CD4-positive, CD25-positive, alpha-beta regulatory T cell (primary cell): ENCODE results near the gene CTNNA2. TPM values are rescaled to one million over a fixed set of nuclear protein-coding genes. Genes with fewer than 3 reads are reported as not detected.

Experiments
- ATAC-seq, 2 donors: fragments of 150-1000 bp; cut with Tn5 transposase; one replicate each; pipeline ENCODE4 v1.10.0; 2021; ENCODE audit warnings: low read depth in 2 of 2, moderate number of reproducible peaks in 2 of 2, moderate library complexity in 1 of 2
- DNase-seq, 3 donors: peaks; one replicate each; pipeline versions ENCODE4 v3.0.0 to v3.0.0-alpha.2; 2012 to 2022; ENCODE audit warnings: mixed read lengths in 1 of 3
- H3K27ac ChIP-seq: one replicate; pipeline ENCODE4 v1.7.0; 2013; ENCODE audit warnings: mild to moderate bottlenecking, low read length; ENCODE audit not compliant: insufficient read depth, poor library complexity, severe bottlenecking
- H3K27me3 ChIP-seq: one replicate; pipeline ENCODE4 v1.7.0; 2013; ENCODE audit warnings: low read length; ENCODE audit not compliant: control insufficient read depth, insufficient read depth
- H3K36me3 ChIP-seq: one replicate; pipeline ENCODE4 v1.7.0; 2013; ENCODE audit warnings: mild to moderate bottlenecking, low read length, moderate library complexity; ENCODE audit not compliant: control insufficient read depth, insufficient read depth
- H3K4me1 ChIP-seq: 2 replicates; pipeline ENCODE4 v1.7.0; 2013; ENCODE audit warnings: mild to moderate bottlenecking, low read length; ENCODE audit not compliant: insufficient read depth, control insufficient read depth, poor library complexity, severe bottlenecking
- H3K4me3 ChIP-seq: one replicate; pipeline ENCODE4 v1.7.0; 2013; ENCODE audit warnings: low read depth, mild to moderate bottlenecking, low read length, moderate library complexity
- H3K9me3 ChIP-seq, 2 experiments: 1 replicate in 1 of 2; 2 replicates in 1 of 2; pipeline ENCODE4 v1.7.0; 2013; ENCODE audit warnings: low read length in 2 of 2, mild to moderate bottlenecking in 1 of 2, moderate library complexity in 1 of 2; ENCODE audit not compliant: control insufficient read depth in 2 of 2
- H3K27ac Mint-ChIP-seq, 3 donors: one replicate each; pipeline ENCODE4 v1.8.0; 2020 to 2022; ENCODE audit warnings: mild to moderate bottlenecking in 3 of 3, mixed read lengths in 3 of 3, moderate library complexity in 2 of 3
- H3K27me3 Mint-ChIP-seq: one replicate; pipeline ENCODE4 v1.8.0; 2022; ENCODE audit warnings: mild to moderate bottlenecking, mixed read lengths
- H3K36me3 Mint-ChIP-seq: one replicate; pipeline ENCODE4 v1.8.0; 2020; ENCODE audit warnings: mixed read lengths
- H3K4me1 Mint-ChIP-seq, 4 donors: one replicate each; pipeline ENCODE4 v1.8.0; 2020 to 2022; ENCODE audit warnings: mixed read lengths in 4 of 4, mild to moderate bottlenecking in 1 of 4
- H3K4me3 Mint-ChIP-seq, 4 donors: one replicate each; pipeline ENCODE4 v1.8.0; 2020 to 2022; ENCODE audit warnings: mild to moderate bottlenecking in 4 of 4, mixed read lengths in 4 of 4, moderate library complexity in 3 of 4
- H3K9me3 Mint-ChIP-seq, 7 donors: one replicate each; pipeline ENCODE4 v1.8.0; 2020 to 2022; ENCODE audit warnings: mixed read lengths in 7 of 7, mild to moderate bottlenecking in 3 of 7, moderate library complexity in 2 of 7
- polyA plus RNA-seq, 4 donors: library from polyadenylated mRNA; unstranded; fragments of 300-500 nt; fragmentation: Illumina TruSeq; gene quantifications; one replicate each; pipeline ENCODE4 v1.2.3, GENCODE V29; 2021
- total RNA-seq: library from RNA; stranded (reverse); gene quantifications from one replicate; pipeline ENCODE4 v1.2.3, GENCODE V29; 2022

CTNNA2 gene
- total and polyA plus RNA-seq, 5 donors from 2014 or later: not detected

DNA sequence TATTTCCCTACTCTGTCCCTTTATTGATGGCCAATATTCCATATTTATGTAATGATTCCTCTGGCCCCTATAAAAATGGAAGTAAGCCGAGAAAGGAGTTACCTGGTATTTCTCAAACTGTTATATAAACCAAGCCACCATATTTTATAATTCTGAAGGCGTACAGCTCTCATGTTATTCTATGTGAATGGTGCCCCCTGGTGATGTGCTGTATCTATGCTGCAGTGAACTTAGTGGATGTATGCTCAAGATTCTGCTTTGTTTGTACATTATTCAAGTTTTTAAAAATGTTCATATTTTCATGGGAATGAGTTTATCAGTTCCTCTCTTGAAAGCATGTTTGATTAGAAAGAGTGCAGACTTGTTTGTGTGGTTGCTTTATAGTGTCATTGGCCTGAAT, 986.2 kb downstream of the CTNNA2 start:
- Histone ChIP-seq H3K36me3 (no peaks in the 10 kb centered on the region), H3K27ac (no peak overlapping the region), H3K9me3 (no peaks in the 10 kb centered on the region), H3K27me3 (no peaks in the 10 kb centered on the region), H3K4me3 (no peak overlapping the region), H3K4me1 (no peaks in the 10 kb centered on the region)
- Mint-ChIP-seq H3K4me1 (no peaks in the 10 kb centered on the region), H3K4me3 (no peak overlapping the region), H3K9me3 (peaks cover 0 to 19% (median 7%) of the 10 kb centered on the region in 7 donors), H3K27me3 (no peaks in the 10 kb centered on the region), H3K27ac (no peak overlapping the region), H3K36me3 (no peaks in the 10 kb centered on the region)
- DNase-seq (no peak), ATAC-seq (no peak)

DNA sequence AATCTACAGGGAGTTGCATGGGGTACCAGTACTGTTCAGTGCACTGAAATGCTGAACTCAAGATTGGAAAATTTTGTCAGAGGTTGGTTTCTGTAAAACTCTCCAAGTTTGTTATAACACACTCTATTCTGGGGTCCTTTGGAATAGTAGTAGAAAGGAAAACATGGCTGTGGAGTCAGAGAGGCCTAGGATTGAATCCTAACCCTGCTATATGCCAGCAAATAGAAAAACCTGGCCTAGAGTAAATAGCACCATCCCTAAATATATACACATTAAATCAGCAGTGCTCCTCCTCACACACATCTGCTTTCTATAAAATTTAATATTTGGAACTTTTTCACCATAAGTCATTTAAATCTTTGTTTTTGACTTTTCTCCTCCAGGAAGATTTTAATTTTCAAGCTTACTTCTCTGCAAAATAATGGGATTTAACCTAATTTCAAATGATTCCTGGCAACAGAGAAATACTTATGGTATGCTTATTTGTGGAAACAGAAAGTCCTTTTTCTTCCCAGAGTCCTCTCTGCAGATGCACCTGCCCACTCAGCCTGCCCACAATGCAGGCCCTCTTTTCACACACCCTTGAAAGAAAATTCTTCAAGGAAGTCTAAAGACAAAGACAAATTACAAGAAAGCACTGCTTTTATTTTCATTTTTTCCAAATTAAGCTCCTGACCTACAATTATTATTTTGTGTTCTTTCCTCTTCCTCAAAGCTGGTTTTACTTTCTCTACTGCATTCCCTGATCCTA, 989.2 kb downstream of the CTNNA2 start:
- H3K27me3 Mint-ChIP-seq: no peaks in the 10 kb centered on the region
- H3K36me3 ChIP-seq: no peaks in the 10 kb centered on the region
- no peak overlapping the region for H3K27ac Mint-ChIP-seq
- DNase-seq (no peak), ATAC-seq (no peak)
- H3K27ac ChIP-seq: no peak overlapping the region
- H3K36me3 Mint-ChIP-seq: no peaks in the 10 kb centered on the region
- peaks cover 0 to 19% (median 4%) of the 10 kb centered on the region in 7 donors for H3K9me3 Mint-ChIP-seq
- no peaks in the 10 kb centered on the region for H3K27me3 ChIP-seq
- no peaks in the 10 kb centered on the region for H3K4me1 ChIP-seq
- H3K9me3 ChIP-seq: peaks cover 0 to 3% of the 10 kb centered on the region in 2 experiments
- no peak overlapping the region for H3K4me3 Mint-ChIP-seq
- H3K4me1 Mint-ChIP-seq: no peaks in the 10 kb centered on the region
- H3K4me3 ChIP-seq: no peak overlapping the region

DNA sequence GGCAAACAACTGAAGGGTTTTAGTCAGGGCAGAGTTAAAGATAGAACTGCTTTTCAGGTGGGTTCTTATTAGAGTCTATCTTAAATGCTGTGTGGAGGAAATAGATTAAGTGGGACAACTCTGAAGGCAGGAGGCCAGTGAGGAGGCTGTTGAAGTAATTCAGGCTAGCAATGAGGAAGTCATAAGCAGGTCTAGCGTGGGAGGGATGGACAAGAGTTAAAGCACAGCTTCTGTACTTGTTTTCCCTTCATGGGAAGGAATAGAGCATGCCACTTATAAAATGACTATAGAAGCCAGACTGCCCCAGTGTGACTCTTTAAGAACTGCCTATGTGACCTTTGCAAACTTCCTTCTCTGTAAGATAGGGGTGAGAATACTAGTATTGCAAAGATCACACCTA, 993.7 kb downstream of the CTNNA2 start:
- ATAC-seq (no peak), DNase-seq (no peak)
- Histone ChIP-seq H3K9me3 (peaks cover 0 to 3% of the 10 kb centered on the region in 2 experiments), H3K27ac (no peak overlapping the region), H3K4me1 (no peaks in the 10 kb centered on the region), H3K27me3 (no peaks in the 10 kb centered on the region), H3K36me3 (no peaks in the 10 kb centered on the region), H3K4me3 (no peak overlapping the region)
- peaks cover 0 to 16% (median 4%) of the 10 kb centered on the region in 7 donors for H3K9me3 Mint-ChIP-seq
- H3K4me1 Mint-ChIP-seq: no peaks in the 10 kb centered on the region
- no peak overlapping the region for H3K27ac Mint-ChIP-seq
- H3K4me3 Mint-ChIP-seq: no peak overlapping the region
- H3K36me3 Mint-ChIP-seq: no peaks in the 10 kb centered on the region
- no peaks in the 10 kb centered on the region for H3K27me3 Mint-ChIP-seq

DNA sequence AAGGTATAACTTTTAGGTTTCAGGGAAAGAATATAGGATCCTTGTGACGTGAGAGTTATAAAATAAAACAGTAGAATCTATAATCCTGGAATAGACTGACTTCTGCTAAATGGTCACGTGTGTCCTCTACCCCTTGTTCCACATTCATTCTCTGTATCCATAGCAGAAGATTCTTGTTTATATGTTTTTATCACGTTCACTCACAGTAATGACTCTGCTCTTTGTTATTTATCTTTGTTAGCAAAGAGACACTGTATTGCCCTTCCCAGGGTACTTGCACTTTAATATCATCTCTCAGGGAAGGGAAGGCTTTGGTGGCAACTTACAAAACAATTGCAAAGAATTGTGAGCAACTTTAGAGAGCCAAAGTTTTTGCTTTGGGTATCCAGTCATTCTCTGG, 997.9 kb downstream of the CTNNA2 start:
- Mint-ChIP-seq H3K4me3 (no peak overlapping the region), H3K9me3 (peaks cover 0 to 10% (median 8%) of the 10 kb centered on the region in 7 donors), H3K27ac (no peak overlapping the region), H3K27me3 (no peaks in the 10 kb centered on the region), H3K4me1 (no peaks in the 10 kb centered on the region), H3K36me3 (no peaks in the 10 kb centered on the region)
- no peak for ATAC-seq
- Histone ChIP-seq H3K27ac (no peak overlapping the region), H3K36me3 (no peaks in the 10 kb centered on the region), H3K4me3 (no peak overlapping the region), H3K27me3 (no peaks in the 10 kb centered on the region), H3K9me3 (no peaks in the 10 kb centered on the region), H3K4me1 (no peaks in the 10 kb centered on the region)
- DNase-seq: no peak

DNA sequence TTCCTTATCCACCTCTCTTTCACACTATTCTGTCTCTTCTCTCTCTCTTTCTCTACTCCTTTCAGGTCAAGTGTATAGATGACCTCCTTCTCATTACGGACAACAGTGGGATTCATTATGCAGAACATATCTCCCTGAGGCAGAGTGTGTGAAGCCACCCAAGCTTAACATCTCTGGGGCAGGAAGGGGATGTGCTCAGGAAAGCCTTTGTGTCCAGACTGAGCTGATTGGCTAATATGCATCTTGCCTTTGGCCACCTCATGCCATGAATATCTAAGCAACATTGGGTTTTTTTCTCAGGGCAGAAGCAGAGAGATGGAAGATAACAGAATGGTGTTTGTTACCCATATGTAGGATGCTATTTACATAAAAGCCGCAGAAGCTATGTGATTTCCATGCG, 1003.1 kb downstream of the CTNNA2 start:
- Histone ChIP-seq H3K9me3 (peaks cover 0 to 3% of the 10 kb centered on the region in 2 experiments), H3K27me3 (no peaks in the 10 kb centered on the region), H3K4me1 (no peaks in the 10 kb centered on the region), H3K27ac (no peak overlapping the region), H3K4me3 (no peak overlapping the region), H3K36me3 (no peaks in the 10 kb centered on the region)
- Mint-ChIP-seq H3K36me3 (no peaks in the 10 kb centered on the region), H3K27me3 (no peaks in the 10 kb centered on the region), H3K4me3 (no peak overlapping the region), H3K27ac (no peak overlapping the region), H3K9me3 (peaks cover 3 to 16% (median 6%) of the 10 kb centered on the region in 7 donors), H3K4me1 (no peaks in the 10 kb centered on the region)
- ATAC-seq (no peak), DNase-seq (no peak)

DNA sequence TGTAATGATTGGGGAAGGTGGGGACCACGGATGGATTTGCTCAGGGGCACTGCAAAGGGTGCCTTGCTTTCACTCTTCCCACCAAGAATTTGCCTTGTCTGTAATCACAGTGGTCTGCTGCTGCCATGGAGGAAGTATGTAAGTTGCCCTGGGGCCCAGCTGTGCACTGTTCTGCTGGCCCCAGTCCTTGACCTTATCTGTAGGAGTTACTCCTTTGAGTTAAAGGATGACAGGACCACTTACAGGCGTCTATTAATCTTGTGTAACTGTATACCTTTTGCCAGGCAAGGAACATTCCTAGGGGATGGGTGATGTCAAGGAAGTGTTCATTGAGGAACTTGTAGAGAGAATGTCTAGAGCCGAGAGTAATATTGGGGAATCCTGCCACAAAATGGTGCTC, 1004.5 kb downstream of the CTNNA2 start:
- Mint-ChIP-seq H3K36me3 (no peaks in the 10 kb centered on the region), H3K27me3 (no peaks in the 10 kb centered on the region), H3K9me3 (peaks cover 3 to 16% (median 5%) of the 10 kb centered on the region in 7 donors), H3K27ac (no peak overlapping the region), H3K4me3 (no peak overlapping the region), H3K4me1 (no peaks in the 10 kb centered on the region)
- DNase-seq (no peak), ATAC-seq (no peak)
- Histone ChIP-seq H3K36me3 (no peaks in the 10 kb centered on the region), H3K9me3 (peaks cover 0 to 3% of the 10 kb centered on the region in 2 experiments), H3K4me1 (no peaks in the 10 kb centered on the region), H3K27ac (no peak overlapping the region), H3K4me3 (no peak overlapping the region), H3K27me3 (no peaks in the 10 kb centered on the region)

DNA sequence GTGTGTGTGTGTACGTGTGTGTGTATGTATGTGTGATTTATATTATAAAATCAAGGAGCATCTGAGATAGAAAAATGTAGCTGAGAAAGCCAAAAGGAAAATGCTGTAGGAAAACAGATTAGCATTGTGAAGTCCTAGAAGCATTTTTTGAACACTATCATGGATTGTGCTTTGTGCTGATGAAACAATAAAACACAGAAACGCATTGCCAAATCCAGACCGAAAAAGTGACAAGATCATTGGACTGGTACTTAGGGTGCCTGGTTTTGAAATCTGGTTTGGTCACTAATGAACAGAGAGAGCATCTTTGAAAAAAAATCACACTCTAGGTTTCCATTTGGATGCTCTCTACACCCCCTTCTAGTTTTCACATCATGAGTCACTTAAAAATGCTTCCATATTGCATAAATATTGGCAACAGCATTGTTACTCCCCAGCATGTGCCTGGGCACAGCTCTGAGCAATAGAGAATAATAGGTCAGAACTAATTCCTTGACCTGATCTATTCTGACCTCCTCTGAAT, 1006.3 kb downstream of the CTNNA2 start:
- ATAC-seq (no peak), DNase-seq (no peak)
- Histone ChIP-seq H3K9me3 (peaks cover 0 to 3% of the 10 kb centered on the region in 2 experiments), H3K4me1 (no peaks in the 10 kb centered on the region), H3K27me3 (no peaks in the 10 kb centered on the region), H3K4me3 (no peak overlapping the region), H3K36me3 (no peaks in the 10 kb centered on the region), H3K27ac (no peak overlapping the region)
- H3K27me3 Mint-ChIP-seq: no peaks in the 10 kb centered on the region
- H3K9me3 Mint-ChIP-seq: peaks cover 2 to 13% (median 4%) of the 10 kb centered on the region in 7 donors
- H3K27ac Mint-ChIP-seq: no peak overlapping the region
- no peaks in the 10 kb centered on the region for H3K36me3 Mint-ChIP-seq
- no peak overlapping the region for H3K4me3 Mint-ChIP-seq
- H3K4me1 Mint-ChIP-seq: no peaks in the 10 kb centered on the region
